ENCODE measurements around the gene RAB5IF. TPM values are rescaled to one million over a fixed set of nuclear protein-coding genes. Genes with fewer than 3 reads are reported as not detected.

Gene RAB5IF
- total and polyA plus RNA-seq, 2 of the 13 experiments (the other 11 are each of a cell fraction or from before 2014, with no cell fraction given), result 261 to 305 TPM

DNA sequence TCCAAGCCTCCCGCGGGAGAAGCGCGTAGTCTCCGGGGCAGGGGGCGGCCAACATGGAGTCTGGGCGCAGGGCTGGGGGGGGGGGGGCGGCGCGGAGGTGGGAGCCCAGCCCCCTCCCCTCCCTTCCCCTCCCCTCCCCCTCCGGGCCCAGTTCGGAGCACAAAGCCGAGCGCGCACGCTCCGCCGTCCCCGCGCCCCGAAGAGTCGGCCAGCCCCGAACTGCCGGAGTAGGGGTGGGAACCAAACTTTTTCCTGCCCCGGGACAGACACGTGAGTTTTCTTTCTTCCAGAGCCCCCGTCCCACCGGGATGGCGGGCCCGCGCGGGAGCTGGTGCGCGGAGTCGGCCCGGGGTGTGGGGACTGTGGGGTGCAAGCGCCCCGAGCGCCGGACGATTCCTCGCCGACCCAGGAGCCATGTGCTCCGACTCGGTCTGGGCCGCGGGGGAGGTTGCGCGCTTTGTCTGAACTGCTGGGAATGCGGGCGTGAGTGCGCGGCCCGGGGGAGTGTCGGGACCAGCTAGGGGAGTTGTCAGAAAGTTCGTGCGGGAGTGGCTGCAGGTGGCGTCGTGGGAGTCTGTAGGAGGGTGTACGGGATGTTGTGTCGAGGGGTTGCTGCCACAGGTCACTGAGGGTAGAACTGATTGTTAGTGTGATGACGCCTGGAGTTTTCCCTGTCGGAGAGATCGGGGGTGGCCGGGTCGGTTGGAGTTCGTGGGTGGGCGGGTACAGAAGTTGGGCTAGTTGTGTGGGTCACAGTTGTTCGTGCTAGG, 31.0 kb upstream of the RAB5IF start (continued):
- TF ChIP-seq ZNF326 (CRISPR knock-in tag; IDR thresholded peaks at IDR 0.05; ENCODE audit: borderline replicate concordance) (no peak), ZNF430 (CRISPR knock-in tag; IDR thresholded peaks at IDR 0.05) (no peak; the same call in 1 of the 2 replicates), SALL1 (CRISPR knock-in tag; IDR thresholded peaks at IDR 0.05) (peak; percentile 62), ZNF431 (CRISPR knock-in tag; IDR thresholded peaks at IDR 0.05; ENCODE audit: borderline replicate concordance, low read depth) (peak; percentile 10; the same call in 1 of the 2 replicates), ZNF24 (IDR thresholded peaks at IDR 0.05) (no peak), FOXP1 (IDR thresholded peaks at IDR 0.05) (no peak), FOXP1 (CRISPR knock-in tag; IDR thresholded peaks at IDR 0.05) (no peak), DR1 (CRISPR knock-in tag; IDR thresholded peaks at IDR 0.05) (peak; percentile 74), PAX8 (CRISPR knock-in tag; IDR thresholded peaks at IDR 0.05; ENCODE audit: borderline replicate concordance) (no peak), EZH2 (conservative IDR thresholded peaks at IDR 0.05; ENCODE audit: low read depth, low read length) (no peak), ATRX (CRISPR knock-in tag; IDR thresholded peaks at IDR 0.05; ENCODE audit: borderline replicate concordance) (no peak), ZNF12 (CRISPR knock-in tag; IDR thresholded peaks at IDR 0.05) (no peak), ZNF552 (CRISPR knock-in tag; IDR thresholded peaks at IDR 0.05; ENCODE audit: borderline replicate concordance) (peak; percentile 67), ARNT (IDR thresholded peaks at IDR 0.05) (no peak), GATA4 (IDR thresholded peaks at IDR 0.05; ENCODE audit: borderline replicate concordance, low read depth) (no peak), ZNF256 (CRISPR knock-in tag; conservative IDR thresholded peaks at IDR 0.05) (peak; percentile 72), ZNF570 (CRISPR knock-in tag; IDR thresholded peaks at IDR 0.05; ENCODE audit: borderline replicate concordance) (peak; percentile 93; the same call in 1 of the 2 replicates), SAP130 (CRISPR knock-in tag; IDR thresholded peaks at IDR 0.05; ENCODE audit: low read depth) (peak; percentile 91), ZSCAN20 (CRISPR knock-in tag; IDR thresholded peaks at IDR 0.05; ENCODE audit: borderline replicate concordance) (peak; percentile 51; the same call in 1 of the 2 replicates), ELF4 (CRISPR knock-in tag; IDR thresholded peaks at IDR 0.05; ENCODE audit: borderline replicate concordance) (no peak)
- TF ChIP-seq, protein P1, sequence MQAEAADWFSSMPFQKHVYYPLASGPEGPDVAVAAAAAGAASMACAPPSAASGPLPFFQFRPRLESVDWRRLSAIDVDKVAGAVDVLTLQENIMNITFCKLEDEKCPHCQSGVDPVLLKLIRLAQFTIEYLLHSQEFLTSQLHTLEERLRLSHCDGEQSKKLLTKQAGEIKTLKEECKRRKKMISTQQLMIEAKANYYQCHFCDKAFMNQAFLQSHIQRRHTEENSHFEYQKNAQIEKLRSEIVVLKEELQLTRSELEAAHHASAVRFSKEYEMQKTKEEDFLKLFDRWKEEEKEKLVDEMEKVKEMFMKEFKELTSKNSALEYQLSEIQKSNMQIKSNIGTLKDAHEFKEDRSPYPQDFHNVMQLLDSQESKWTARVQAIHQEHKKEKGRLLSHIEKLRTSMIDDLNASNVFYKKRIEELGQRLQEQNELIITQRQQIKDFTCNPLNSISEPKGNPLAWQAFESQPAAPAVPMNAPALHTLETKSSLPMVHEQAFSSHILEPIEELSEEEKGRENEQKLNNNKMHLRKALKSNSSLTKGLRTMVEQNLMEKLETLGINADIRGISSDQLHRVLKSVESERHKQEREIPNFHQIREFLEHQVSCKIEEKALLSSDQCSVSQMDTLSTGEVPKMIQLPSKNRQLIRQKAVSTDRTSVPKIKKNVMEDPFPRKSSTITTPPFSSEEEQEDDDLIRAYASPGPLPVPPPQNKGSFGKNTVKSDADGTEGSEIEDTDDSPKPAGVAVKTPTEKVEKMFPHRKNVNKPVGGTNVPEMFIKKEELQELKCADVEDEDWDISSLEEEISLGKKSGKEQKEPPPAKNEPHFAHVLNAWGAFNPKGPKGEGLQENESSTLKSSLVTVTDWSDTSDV (CRISPR knock-in tag; IDR thresholded peaks at IDR 0.05), result no peak
- TF ChIP-seq, protein P2, sequence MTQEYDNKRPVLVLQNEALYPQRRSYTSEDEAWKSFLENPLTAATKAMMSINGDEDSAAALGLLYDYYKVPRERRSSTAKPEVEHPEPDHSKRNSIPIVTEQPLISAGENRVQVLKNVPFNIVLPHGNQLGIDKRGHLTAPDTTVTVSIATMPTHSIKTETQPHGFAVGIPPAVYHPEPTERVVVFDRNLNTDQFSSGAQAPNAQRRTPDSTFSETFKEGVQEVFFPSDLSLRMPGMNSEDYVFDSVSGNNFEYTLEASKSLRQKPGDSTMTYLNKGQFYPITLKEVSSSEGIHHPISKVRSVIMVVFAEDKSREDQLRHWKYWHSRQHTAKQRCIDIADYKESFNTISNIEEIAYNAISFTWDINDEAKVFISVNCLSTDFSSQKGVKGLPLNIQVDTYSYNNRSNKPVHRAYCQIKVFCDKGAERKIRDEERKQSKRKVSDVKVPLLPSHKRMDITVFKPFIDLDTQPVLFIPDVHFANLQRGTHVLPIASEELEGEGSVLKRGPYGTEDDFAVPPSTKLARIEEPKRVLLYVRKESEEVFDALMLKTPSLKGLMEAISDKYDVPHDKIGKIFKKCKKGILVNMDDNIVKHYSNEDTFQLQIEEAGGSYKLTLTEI (CRISPR knock-in tag; conservative IDR thresholded peaks at IDR 0.05), result no peak; the same call in 1 of the 2 replicates
- TF ChIP-seq, protein P3, sequence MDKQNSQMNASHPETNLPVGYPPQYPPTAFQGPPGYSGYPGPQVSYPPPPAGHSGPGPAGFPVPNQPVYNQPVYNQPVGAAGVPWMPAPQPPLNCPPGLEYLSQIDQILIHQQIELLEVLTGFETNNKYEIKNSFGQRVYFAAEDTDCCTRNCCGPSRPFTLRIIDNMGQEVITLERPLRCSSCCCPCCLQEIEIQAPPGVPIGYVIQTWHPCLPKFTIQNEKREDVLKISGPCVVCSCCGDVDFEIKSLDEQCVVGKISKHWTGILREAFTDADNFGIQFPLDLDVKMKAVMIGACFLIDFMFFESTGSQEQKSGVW (CRISPR knock-in tag; IDR thresholded peaks at IDR 0.05; ENCODE audit: borderline replicate concordance), result 0 out of 2 replicates have a peak, but pooled peaks have one; percentile 30
- TF ChIP-seq, protein P4, sequence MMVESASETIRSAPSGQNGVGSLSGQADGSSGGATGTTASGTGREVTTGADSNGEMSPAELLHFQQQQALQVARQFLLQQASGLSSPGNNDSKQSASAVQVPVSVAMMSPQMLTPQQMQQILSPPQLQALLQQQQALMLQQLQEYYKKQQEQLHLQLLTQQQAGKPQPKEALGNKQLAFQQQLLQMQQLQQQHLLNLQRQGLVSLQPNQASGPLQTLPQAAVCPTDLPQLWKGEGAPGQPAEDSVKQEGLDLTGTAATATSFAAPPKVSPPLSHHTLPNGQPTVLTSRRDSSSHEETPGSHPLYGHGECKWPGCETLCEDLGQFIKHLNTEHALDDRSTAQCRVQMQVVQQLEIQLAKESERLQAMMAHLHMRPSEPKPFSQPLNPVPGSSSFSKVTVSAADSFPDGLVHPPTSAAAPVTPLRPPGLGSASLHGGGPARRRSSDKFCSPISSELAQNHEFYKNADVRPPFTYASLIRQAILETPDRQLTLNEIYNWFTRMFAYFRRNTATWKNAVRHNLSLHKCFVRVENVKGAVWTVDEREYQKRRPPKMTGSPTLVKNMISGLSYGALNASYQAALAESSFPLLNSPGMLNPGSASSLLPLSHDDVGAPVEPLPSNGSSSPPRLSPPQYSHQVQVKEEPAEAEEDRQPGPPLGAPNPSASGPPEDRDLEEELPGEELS (CRISPR knock-in tag; IDR thresholded peaks at IDR 0.05), result 0 out of 2 replicates have a peak, but pooled peaks have one; percentile 10

Data from HepG2 (cell line).